ENCODE measurements around the gene ST6GALNAC5.

- TF ChIP-seq, protein P1, sequence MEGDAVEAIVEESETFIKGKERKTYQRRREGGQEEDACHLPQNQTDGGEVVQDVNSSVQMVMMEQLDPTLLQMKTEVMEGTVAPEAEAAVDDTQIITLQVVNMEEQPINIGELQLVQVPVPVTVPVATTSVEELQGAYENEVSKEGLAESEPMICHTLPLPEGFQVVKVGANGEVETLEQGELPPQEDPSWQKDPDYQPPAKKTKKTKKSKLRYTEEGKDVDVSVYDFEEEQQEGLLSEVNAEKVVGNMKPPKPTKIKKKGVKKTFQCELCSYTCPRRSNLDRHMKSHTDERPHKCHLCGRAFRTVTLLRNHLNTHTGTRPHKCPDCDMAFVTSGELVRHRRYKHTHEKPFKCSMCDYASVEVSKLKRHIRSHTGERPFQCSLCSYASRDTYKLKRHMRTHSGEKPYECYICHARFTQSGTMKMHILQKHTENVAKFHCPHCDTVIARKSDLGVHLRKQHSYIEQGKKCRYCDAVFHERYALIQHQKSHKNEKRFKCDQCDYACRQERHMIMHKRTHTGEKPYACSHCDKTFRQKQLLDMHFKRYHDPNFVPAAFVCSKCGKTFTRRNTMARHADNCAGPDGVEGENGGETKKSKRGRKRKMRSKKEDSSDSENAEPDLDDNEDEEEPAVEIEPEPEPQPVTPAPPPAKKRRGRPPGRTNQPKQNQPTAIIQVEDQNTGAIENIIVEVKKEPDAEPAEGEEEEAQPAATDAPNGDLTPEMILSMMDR (IDR thresholded peaks at IDR 0.05; ENCODE audit: insufficient read depth, low read length, poor library complexity, severe bottlenecking): no peak
- TF ChIP-seq EZH2phosphoT487 (conservative IDR thresholded peaks at IDR 0.05; ENCODE audit: low read length): no peak
Measured at GRCh38 chr1:76921590-76921989, 54.3 kb downstream of the ST6GALNAC5 start.

Data from SU-DHL-6 (cell line).